GM19372 (cell line): ENCODE results near the gene CNDP1.

Source experiments
- ATAC-seq: cut with Tn5 transposase; IDR thresholded peaks from one replicate; pipeline ENCODE4 v1.9.1; 2021; ENCODE audit warnings: mild to moderate bottlenecking, low read depth, moderate library complexity; ENCODE audit not compliant: unreplicated experiment

The CNDP1 gene

DNA sequence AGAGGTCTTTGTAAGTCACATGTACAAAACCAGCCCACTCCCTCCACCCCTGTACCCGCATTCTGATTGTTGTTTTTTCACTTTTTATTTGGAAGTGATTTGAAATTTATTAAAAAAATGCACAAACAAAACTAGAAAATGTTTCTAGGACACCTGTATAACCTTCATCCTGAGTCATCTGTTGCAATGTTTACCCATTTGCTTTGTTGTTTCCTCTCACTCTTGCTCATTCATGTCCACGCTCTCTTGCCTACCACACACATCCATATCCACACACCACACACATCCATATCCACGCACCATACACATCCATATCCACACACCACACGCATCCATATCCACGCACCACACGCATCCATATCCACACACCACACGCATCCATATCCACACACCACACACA, 82.2 kb downstream of the CNDP1 start:
- no peak for ATAC-seq

DNA sequence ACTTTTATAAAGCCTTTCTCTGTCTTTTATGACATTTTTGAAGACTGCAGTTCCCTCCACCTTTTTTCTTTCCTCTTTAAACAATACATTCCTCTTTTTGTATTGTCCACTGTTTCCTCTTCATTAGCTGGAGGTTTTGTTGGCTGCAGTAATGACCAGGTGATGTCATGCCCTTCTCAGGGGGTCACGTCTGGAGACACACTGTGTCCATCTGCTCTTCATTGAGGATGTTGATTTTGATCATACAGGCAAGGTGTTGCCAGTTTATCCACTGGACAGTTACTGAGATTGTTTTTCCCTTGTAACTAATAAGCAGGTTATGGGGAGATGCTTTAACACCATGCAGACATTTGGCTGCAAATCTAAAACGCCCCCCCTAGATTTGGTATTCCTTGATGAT, 83.2 kb downstream of the CNDP1 start:
- no peak for ATAC-seq

GRCh38 chr18:74622072-74622471, 87.8 kb downstream of the CNDP1 start:
- no peak for ATAC-seq

DNA sequence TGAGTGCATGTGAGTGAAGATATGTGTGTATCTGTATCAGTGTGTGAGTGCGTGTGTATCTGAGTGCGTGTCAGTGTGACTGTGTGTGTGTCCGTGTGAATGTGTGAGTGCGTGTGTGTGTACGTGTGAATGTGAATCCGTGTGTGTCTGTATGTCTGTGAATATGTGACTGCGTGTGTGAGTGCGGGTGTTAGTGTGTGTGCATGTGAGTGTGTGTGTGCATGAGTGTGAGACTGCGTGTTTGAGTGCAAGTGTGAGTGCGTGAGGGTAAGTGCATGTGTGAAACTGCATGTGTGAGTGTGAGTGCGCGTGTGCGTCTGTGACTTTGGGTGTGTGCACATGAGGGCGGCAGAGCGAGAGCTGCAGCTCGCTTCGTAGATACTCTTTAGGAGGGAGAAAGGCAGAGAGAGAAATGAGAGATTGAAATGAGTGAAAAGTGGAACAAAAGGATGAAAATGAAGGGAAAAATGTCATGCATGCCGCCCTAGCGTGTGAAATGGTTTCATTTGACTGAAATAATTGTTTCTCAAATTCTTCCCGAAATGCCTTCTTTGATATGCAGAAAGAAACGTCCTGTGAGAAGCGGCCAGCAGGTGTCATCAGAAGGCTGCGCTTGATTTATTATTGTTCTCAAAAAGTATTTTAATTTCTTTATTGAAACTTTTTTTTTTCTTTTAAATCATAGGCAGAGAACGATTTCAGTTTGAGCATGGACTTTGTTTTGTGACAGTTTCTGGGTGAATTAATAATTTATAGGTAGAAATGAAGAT, 88.9 kb downstream of the CNDP1 start:
- ATAC-seq, result no peak

GRCh38 chr18:74624466-74624865, 90.2 kb downstream of the CNDP1 start:
- ATAC-seq, result no peak

GRCh38 chr18:74625157-74625556, 90.9 kb downstream of the CNDP1 start:
- ATAC-seq, result no peak

DNA sequence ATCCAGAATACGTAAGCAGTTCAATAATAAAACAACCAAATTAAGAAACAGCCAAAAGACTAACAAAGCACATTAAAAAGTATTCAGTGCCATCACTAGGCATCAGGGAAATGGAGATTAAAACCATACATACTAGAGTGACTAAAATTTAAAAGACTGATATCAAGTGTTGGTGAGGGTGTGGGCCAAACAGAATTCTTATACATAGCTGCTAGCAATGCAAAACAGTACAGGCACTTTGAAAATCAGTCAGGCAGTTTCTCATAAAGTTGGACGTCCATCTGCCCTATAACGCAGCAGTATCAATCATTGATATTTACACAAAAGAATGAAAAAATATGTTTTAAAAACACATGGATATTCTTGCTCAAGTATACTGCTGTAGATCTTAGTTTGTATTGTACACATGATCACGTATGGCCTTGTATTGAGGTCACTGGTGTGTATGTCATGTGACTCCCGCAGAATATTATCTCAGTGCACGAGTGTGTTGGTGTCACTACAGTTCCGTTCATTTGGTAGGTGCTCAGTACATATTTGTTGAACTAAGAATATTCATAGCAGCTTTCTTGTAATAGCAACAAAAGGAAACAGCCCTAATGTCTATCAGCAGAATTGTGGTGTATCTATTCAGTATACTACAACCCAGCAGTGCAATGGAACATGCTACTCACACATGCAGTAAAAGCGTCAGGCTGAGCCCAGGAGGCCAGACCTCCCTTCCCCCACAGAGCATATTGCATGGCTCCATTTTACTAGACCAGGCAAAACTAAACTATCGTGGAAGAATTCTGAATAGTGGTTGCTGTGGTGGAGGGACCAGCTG, 92.0 kb downstream of the CNDP1 start:
- ATAC-seq, result no peak

GRCh38 chr18:74630804-74631203, 96.5 kb downstream of the CNDP1 start:
- no peak for ATAC-seq

DNA sequence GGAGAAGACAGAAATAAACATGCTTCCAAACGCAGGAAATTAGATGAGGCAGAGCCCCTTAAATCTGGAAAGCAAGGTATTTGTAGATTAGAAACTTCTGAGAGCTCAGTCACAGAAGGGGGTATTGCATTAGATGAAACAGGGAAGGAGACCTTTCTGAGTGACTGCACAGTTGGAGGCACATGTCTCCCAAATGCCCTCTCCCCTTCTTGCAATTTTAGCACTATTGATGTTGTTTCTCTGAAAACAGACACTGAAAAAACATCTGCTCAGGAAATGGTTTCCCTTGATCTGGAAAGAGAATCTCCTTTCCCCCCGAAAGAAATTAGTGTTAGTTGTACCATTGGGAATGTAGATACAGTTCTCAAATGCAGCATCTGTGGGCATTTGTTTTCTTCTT, 96.9 kb downstream of the CNDP1 start:
- no peak for ATAC-seq

- ATAC-seq, result no peak
Measured at GRCh38 chr18:74631623-74632350, 97.5 kb downstream of the CNDP1 start.

DNA sequence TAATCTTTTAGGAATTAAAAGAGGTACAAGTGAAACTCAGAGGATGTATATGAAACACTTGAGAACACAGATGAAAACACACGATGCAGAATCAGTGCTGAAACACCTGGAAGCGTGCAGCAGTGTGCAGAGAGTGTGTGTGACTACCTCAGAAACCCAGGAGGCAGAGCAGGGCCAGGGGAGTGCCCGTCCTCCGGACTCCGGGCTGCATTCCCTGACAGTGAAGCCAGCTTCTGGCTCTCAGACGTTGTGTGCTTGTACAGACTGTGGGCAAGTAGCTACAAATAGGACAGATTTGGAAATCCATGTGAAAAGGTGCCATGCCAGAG, 98.0 kb downstream of the CNDP1 start:
- no peak for ATAC-seq

- ATAC-seq, result no peak
Measured at GRCh38 chr18:74632856-74633255, 98.6 kb downstream of the CNDP1 start.

- ATAC-seq, result no peak
Measured at GRCh38 chr18:74633652-74634352, 99.5 kb downstream of the CNDP1 start.

DNA sequence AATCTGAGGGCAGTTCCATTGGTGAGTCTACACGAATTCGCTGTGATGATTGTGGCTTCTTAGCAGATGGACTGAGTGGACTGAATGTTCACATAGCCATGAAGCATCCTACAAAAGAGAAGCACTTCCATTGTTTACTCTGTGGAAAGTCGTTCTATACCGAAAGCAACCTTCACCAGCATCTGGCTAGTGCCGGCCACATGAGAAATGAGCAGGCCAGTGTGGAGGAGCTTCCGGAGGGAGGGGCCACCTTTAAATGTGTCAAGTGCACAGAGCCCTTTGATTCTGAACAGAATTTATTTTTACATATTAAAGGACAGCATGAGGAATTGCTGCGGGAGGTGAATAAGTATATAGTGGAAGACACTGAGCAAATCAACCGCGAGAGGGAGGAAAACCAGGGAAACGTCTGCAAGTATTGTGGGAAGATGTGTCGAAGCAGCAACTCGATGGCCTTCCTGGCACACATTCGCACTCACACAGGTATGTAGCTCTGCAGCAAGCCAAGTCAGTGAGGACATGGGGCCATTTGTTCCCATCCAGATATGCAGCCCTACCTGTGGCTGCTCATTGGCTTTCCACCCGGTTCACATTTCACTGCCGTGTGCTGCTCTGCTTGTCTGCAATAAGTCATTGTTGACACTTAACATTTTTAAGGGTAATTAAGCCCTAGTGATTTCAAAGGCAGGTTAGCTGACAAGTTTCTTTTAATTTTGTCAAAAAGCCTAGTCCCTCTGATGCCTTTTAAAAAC, 101.1 kb downstream of the CNDP1 start:
- no peak for ATAC-seq
